Amniotic epithelial cell (primary cell): ENCODE results near the gene UCMA.

ENCODE experiments used
- DNase-seq: peaks from one replicate; pipeline ENCODE4 v3.0.0-alpha.2; 2010; ENCODE audit warnings: low read depth

The UCMA gene

GRCh38 chr10:13233358-13233757 is 816 bp downstream of the UCMA start:
- DNase-seq: no peak

- no peak for DNase-seq
Observed at GRCh38 chr10:13231808-13232207, 2.4 kb downstream of the UCMA start.

DNA sequence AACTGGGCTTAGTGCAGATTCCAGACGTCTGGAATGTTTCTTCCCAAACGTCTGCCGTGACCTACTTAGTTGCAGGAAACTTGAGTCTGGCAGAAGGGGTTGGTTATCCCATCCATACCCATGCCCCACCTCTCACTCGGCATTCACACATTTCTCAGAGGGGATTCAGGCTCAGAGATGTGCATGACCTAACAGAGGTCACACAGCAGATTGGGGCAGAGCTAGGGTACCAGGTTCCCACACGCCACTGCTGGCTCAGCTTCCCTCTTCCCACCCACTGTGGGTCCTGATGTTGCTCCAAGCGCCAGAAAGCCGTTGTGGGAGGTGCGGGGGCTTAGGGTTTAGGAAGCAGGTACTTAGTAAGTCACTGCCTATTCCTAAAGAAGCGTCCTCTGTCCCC is 3.0 kb downstream of the UCMA start:
- no peak for DNase-seq

GRCh38 chr10:13227031-13227430 is 7.1 kb downstream of the UCMA start:
- no peak for DNase-seq

- DNase-seq: no peak
Observed at GRCh38 chr10:13225601-13226000, 8.6 kb downstream of the UCMA start.

DNA sequence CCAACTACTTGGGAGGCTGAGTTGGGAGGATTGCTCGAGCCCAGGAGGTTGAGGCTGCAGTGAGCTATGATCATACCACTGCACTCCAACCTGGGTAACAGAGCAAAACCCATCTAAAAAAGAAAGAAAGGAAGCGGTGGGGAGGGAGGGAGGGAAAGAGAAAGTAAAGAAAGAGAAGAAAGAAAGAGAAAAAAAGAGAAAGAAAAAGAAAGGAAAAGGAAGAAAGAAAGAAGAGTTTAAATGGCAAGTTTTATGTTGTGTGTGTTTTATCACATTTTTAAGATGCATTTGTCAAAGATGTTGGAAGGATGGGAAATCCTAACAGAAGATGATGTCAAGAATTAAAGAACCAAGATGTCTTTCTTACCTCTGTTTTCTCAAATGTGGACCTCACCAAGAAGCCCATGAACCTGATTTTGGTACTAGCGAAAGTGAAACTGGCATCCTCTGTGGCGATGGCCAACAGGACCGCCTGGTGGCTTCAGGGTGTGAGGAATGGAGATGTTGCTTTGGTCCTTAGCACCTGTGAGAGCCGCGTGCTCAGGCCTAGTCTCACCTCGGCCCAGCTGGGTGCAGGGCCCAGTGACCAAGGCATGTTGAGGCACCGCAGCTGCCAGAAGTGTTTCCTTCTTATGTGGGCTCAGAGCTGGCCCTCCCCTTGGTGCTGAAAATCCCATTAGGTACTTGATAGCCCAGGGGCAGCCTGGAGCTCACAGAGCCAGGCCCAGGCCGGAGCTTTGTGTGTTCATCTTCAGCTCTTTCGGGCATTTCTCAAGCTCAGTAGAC is 9.8 kb downstream of the UCMA start:
- no peak for DNase-seq

DNA sequence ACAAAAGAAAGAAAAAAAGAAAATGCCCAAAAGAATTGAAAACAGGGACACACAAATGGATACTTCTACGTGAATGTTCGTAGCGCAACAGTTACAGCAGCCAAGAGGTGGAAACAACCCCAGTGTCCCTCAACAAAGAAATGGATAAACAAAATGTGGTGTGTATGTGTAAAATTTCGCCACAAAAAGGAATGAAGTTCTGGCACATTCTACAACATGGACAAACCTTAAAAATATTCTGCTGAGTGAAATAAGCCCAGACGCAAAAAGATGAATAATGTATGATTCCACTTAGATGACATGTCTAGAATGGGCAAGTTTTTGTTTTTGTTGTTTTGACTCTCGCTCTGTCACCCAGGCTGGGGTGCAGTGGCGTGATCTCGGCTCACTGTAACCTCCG is 10.9 kb downstream of the UCMA start:
- DNase-seq: no peak

DNA sequence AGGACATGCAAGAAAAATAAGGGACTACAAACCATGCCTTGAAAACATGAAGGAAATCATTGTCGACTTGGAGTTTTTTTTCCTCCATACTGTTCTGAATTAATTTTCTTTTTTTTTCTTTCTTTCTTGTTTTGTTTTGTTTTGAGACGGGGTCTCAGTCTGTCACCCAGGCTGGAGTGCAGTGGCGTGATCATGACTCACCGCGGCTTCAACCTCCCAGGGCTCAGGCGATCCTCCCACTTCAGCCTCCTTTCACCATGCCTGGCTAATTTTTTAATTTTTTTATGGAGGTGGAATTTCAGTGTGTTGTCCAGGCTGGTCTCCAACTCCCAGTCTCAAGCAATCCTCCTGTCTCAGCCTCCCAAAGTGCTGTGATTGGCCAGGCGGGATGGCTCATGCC is 11.6 kb downstream of the UCMA start:
- DNase-seq: no peak

- no peak for DNase-seq
Observed at GRCh38 chr10:13222151-13222550, 12.0 kb downstream of the UCMA start.

DNA sequence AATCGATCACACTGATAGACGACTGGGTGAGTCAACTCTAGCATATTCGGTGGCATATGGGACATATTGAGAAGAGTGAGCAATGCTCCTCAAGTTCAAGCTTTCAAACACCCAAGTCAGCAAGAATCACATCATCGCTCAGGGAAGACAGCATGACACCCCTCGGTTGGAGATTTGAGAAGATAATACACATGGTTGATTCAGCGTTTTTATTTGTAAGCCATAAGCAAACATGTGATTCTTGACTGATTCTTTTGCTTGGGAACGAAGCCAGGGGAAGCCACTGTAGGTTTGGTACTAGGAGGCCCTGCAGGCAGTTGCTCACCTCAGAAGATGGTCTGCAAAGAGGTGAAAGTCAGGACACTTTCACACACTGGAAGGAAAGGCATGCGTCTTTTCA is 12.6 kb downstream of the UCMA start:
- DNase-seq: no peak

GRCh38 chr10:13219685-13220670 is 14.2 kb downstream of the UCMA start:
- DNase-seq: no peak

GRCh38 chr10:13218878-13219277 is 15.3 kb downstream of the UCMA start:
- DNase-seq: no peak

DNA sequence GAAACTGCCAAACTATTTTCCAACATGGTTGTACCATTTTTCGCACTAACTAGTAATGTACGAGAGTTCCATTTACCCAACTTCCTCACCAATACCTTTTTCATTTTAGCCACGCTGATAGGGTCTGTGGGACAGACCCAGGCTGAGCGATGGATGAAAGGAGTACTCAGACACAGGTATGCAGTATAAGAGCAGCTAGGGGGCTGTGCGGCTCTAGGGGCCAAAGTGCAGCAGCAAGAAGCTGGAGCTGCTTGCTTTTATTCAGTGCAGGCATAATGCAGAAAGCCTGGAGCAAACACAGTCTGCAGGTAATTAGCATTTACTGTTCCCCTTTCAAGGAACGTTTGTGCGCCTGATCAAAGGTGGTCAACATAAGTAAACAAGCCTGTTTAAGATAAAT is 21.0 kb downstream of the UCMA start:
- DNase-seq: no peak

DNA sequence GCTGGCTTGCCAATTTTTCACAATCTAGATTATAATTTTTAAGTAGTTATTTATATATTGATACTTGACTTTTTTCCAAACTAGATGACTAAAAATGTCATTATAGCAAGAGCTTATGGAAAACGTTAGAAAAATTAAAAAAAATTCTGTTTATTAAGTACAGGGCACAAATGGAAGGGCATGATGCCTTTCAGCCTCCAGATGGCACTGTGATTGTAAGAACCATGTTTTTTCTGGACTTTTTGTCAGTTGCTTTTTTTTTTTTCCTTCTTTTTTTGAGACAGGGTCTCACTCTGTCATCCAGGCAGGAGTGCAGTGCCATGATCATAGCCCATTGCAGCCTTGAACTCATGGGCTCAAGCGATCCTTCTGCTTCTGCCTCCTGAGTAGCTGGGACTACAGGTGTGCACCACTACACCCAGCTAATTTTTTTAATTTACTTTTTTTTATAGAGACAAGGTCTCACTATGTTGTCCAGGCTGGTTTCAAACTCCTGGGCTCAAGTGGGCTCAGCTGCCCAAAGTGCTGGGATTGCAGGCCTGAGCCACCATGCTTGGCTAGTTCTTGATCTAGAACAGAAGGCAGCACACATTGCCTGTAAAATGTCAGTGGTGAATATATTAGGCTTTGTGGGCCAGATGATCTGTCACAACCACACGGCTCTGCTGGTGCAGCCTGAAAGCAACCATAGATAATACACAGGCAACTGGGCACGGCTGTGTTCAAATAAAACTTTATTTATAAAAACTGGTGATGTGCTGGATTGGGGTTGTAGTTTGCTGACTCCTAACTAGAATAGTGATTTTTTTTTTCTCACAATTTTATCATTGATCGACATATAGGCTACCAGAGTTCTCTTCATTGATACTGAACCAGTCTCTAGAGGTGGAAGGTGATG is 27.4 kb downstream of the UCMA start:
- DNase-seq: peak; percentile 53

DNA sequence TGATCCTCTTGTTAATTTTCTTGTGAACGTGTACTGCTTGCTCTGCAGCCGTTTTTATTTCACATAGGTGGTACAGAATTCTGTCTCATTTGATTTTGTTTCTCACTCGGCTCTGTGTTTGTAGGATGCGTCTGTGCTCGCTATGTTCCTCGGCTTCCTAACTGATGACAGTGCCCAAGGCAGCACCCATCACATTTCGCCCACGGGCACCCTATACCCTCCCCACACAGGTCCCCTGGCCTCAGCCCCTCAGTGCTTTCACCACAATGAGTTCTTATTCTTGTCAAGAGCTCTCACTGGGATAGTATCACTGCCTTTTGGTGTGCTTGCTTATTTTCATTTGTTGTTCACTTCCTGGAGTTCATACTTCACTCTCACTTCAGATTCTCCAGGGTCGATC is 28.1 kb downstream of the UCMA start:
- DNase-seq: no peak

DNA sequence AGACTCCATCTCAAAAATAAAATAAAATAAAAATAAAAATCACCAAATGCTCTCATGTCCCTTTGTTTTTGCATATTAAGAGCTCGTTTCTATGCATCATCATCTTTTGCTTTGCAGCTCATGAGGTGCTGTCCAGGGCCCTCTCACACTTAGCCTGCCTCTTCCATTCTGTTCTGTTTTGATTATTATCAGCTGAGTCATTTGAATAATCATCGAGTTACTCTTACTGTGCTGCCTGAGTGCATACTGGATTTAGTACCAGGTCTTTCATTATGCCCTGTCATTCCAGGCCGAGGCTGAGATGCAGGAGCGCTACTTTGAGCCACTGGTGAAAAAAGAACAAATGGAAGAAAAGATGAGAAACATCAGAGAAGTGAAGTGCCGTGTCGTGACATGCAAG is 33.0 kb downstream of the UCMA start:
- DNase-seq: peak; percentile 73

GRCh38 chr10:13195016-13195415 is 39.2 kb downstream of the UCMA start:
- no peak for DNase-seq

DNA sequence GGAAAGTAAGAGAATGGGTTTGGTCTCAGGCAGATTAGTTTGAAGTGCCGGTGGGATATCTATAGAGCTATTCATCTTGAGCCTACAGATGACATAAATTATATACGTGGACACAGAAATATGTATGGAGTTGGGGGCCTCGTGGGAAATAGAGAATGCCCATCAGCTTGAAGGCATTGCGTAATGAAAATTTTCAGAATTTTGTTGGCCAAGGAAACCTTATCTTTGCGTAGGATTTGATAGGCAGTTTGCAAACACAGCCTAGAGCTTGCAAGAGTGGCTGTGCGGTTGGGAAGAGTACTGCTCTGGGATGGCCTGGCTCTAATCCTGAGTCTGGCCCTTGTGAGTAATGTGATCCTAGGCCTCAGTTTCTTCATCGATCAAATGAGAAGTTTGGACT is 40.5 kb downstream of the UCMA start:
- DNase-seq: peak; percentile 46

DNA sequence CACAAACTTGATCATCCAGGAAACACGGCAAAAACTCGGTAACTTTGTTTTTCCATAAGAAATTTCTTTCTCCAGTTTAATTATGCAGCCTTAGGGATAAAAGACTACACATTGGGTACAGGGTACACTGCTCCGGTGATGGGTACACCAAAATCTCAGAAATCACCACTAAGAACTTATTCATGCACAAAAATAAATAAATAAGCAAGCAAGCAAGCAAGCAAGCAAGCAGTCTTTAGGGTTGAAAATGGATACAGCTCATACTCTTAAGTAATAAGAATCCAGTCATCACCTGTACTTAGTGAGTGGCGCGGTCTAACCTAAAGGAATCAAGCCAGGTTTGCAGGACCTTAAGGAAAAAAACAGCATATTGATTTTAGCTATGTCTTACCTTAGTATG is 42.8 kb downstream of the UCMA start:
- no peak for DNase-seq

DNA sequence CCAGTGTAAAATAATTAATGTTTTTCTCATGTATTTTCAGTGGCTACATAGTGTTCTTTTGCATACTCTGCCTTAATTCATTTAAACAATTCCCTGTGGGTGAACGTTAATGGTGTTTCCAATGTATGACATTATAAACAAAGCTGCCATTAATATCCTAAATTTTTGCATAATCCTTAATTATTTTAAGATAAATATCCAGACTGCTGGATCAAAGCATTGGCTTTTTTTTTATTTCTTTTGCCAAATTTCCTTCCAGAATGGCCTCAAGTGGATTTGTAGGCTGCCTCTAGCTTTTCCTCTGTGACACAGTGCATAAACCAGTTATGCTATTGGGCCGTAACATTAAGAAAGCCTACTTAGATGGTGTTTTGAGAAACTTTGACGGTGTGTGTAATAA is 43.4 kb downstream of the UCMA start:
- DNase-seq: no peak

DNA sequence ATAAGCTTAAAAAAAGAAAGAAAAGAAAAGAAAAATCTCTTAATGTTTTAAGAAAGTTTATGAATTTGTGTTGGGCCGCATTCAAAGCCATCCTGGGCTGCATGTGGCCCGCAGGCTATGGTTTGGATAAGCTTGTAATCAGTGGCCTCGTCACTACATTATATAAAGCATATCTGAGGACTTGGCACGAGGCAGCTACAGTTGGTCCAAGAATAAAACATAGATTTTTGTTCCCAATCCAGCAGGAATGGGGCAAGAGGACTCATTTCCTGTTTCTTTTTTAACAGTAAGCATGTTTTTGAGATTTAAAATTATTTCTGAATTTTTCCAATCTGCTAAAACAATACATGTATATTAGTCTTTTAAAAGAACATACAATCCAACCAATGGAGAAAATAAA is 44.2 kb downstream of the UCMA start:
- DNase-seq: no peak

- no peak for DNase-seq
Observed at GRCh38 chr10:13188593-13188992, 45.6 kb downstream of the UCMA start.
